Activated gamma-delta T cell treated with Interleukin-2 at 50 U/mL for 16 hours (primary cell): ENCODE measurements around the gene B4GALT1.
A peak's percentile ranks its signal among the peaks of the same experiment; 100 is the strongest.
"Not testable (repeated sequence)": the region's sequence is repeated elsewhere in the genome, so short reads cannot be mapped to it uniquely, and the experiment has no call there.

Experiments used
- DNase-seq: peaks from one replicate; pipeline ENCODE4 v3.0.0-alpha.2; 2020

B4GALT1 gene

DNA sequence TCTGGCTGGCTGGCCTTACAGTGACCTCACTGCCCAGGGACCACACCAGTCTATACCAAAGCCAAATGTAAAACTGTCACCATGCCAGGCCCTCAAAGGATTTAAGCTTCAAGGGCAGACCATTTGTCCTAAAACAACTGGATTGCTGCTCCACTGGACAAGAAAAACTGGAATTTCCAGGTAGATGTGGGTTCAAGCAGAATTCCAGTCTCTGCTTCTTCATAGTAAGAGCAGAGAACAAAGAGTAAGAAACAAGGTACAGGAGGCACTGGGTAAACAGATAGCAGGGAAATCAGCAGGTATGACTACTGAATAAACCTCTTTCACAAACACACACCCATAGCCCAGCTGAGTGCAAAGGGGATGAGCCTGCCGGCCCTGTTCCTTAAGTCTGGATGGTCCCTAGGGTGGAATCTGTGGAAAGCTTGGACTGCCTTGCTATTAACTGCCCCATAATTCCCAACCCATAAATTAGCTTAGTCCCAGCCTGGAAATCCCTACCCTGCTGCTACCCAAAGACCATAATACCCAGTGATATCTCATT lies 5.5 kb downstream of the B4GALT1 start:
- DNase-seq: no peak

DNA sequence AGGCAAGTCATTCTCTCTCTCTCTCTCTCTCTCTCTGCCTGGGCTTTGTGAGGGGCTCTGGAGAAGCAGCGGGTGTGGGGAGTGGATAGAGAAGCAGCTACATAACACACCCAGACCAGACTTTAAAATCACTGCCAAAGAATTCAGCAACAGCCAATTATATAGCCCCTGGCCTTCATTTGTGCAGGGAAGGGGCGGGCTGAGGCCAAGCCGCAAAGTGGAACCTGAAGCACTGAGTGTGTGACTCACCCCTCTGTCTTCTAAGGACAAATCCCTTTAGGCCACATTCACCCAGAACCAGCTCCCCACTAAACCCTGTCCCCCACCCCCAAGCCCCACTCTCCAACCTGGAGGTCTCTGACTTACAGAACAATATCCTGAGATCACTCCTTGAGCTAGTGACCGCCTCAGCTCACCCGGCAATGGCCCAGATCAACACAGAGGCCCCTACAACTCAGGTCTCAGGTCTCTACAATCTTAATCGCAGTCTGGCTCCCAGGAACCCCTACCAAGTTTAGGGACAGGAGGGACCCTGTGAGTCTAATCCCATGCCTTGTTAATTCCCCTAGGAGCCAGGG lies 6.0 kb downstream of the B4GALT1 start:
- peak; percentile 54 for DNase-seq

DNA sequence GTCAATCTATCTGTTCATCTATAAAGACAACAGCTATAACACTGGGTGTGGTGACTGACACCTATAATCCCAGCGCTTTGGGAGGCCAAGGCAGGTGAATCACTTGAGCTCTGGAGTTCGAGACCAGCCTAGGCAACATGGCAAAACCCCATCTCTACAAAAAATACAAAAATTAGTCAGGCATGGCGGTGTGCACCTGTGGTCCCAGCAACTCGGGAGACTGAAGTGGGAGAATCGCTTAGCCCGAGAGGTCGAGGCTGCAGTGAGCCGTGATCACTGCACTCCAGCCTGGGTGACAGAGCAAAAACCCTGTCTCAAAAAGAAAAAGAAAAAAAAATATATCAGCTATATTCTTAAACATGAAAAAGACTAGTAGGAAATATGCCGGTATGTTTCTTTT lies 6.7 kb downstream of the B4GALT1 start:
- not testable (repeated sequence) for DNase-seq

DNA sequence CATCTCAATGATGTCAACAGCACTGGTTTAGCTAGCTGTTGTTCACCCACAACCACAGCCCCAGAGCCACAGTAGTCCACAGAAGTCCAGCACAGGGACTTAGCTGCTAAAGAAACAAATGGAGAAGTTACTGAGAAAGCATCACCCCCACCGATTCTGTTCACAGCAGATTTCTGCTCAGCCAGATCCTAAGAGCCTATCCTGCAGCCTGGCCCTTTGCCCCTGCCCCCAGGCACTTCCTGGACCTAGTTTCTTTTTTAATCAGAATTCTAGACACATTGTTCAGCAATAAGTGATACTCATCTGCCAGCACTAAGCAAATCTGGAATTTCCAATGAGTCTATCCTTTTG lies 7.4 kb downstream of the B4GALT1 start:
- DNase-seq: peak; percentile 44

DNA sequence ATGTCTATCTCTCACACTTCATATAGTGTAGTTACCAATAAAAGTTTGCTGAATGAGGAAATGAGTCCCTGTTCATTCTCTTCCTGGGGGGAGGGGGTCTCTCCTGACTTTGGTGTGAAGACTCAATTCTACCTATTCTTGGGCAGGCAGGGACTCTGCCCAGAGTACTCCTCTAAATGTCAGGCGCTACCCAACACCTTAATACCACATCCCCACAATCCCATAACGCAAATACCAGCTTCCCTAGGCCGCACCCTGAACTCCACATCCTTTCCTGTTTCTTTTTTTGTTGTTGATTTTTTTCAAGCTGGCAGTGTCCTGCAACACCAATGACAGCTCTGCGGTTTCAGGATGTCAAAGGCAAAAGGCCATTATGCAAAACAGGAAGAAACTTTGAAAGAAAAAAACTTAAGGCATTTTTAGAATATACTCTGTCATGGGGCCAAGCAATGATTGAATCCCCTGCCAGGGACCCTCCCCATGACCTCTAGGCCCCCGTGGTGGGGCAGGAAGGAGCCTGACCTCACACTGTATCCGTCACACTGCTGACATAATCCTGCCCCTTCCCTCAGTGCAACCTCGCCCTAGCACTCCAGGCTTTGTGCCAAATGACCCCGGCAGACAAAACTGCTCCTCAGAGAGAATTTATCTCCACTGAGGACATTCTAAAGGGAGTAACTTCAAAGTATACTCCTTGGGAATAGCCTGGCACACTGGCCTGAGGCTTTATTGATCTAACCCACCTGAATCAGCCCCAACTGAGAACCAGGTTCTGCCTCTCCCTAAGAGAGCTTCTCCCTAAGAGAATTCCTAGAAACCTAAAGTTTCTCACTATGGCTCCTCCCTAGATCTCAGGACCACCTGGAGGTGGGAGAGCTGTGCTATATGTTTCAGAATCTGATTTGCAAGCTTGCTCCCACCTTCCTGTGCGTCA lies 8.0 kb downstream of the B4GALT1 start:
- DNase-seq: no peak

DNA sequence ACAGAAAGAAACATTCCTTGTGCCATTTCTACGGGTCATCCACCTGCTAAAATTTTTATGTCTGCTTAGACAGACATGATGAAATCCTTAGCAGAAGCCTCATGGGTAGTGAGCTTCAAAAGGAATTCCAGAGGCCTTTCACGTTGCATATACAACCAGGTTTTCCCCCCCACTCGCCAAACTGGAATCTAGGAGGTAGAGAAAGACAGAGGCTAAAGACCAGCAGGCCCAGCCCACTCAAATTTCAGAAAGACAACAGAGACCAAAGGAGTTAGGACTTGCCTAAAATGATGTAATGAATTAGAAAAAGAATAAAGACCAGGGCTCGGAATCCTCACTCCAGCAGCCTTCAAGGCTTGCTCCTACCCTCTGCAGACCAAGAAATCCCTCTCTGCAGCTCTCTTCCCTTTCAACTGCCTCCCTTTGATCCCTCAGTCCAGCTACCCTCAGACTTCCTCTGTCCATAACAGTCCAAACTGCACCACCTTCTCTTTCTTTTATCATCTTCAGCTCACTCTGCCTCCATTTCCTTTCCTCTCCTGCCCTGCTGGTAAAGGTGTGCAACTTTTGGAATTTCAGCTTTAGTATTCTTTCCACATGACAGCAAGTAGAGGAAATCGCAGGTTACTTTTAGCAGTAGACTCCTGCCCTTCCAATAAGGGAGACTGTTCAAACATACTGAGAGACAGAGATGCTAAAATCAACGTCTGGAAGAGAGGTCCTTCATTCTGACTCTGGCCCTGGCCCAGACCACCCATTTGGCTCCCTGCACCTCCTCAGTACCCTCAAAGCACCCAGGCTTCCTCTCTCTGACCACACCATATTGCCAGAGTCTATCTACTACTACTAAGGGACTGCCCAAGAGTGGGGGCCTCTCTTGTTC lies 8.9 kb downstream of the B4GALT1 start:
- no peak for DNase-seq

DNA sequence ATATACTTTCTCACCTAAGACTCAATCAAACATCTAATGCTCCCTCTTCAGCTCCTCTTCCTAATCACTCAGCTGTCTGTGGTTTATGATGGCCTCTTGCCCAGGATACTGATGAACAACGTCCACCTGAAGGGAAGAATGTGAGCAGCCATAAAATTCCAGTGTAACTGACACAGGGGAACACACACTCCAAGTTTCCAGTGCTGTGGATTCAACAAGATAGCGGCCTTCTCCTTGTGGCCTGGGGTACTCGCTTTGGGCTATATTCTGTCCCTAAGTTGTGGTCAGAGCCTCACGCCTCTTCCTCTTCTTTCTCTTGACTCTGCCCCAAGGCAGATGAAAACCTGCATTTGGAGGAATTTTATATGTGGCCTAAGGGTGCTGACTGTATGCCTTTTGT lies 11.7 kb downstream of the B4GALT1 start:
- DNase-seq: no peak

DNA sequence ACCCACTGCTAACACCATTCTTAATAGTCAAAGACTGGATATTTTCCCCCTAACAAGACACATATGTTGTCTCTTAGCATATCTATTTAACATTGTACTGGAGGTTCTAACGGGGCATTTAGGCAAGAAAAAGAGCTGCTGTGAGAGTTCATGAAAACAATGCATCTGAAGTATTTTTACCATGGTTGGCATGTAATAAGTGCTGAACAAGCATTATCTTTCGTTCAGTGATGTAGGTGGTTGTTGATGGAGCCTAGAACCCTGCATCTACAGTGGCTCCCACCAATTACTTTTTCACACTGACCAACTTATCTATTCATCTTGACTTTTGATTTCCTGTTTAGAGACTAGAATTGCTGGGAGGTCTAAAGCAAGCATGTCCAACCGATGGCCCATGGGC lies 12.8 kb downstream of the B4GALT1 start:
- no peak for DNase-seq

DNA sequence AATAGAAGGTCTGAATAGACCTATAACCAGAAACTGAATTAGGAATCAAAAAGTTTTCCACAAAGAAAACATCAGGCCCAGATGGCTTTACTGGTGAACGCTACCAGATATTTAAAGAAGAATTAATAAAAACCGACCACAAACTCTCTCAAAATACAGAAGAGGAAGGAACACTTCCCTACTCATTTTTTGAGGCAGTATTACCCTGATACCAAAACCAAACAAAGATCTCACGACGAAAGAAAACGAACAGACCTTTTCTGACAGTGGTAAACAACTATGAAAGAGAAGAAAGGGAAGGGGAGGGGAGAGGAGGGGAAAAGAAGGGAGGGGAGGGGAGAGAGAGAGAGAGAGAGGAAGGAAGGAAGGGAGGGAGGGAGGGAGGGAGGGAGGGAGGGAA lies 13.5 kb downstream of the B4GALT1 start:
- no peak for DNase-seq

DNA sequence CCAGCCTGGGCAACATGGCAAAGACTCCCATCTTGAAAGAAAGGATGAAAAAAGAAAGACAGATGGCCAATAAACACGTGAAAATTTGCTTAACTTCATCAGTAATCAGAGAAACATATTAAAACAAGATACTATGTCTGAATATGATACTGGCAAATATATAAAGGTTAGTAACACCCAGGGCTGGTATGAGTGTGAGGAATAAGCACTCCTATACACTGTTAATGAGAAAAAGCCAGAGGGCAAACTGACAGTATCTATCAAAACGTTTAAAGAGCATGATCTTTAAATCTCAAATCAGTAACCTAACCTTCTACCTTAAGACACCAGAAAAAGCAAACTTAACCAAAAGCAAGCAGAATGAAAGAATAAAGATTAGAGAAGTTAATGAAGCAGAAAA lies 14.1 kb downstream of the B4GALT1 start:
- DNase-seq: no peak

DNA sequence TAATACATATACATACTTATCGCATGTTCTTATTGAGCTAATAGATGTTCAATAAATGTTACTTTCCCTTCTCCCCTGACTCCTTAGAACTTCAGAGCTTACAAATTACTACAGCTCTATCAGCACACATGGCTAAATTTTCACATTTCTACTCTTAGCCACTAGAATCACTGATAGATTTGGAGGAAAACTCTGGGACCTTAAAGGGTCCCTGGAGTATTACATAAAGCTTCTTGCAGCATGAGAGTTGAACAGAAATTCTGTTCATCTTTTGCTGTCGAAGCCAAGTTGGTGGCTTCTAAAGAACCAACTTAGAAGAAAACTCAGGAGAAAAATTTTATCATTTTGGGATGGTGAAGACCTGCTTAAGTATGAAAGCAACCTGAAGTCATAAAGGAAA lies 15.5 kb downstream of the B4GALT1 start:
- DNase-seq: no peak

DNA sequence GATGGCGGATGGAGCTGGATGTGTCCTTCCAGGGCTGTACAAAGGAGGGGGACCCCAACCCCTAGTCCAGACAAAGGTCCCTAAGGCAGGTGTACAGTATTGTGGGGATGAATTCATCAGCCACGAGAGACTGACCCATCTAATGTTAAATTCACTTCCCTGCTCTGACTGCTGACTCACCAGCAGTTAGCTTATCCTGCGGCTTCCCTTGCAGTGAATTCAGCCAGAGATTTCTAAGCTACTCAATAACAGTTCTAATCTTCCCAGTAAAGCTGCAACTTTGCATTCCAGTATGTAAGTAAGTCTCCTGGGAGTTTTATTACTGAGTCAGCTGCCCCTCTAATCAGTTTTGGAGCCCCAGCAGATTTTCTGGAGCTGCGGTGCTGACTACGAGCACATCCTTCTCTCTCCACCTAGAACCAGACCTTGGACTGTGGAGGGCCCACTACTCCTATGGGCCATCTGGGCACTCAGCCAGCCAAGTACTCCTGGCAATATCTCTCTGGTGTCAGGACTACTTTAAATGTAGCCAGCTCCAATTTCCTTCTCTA lies 16.1 kb downstream of the B4GALT1 start:
- no peak for DNase-seq

DNA sequence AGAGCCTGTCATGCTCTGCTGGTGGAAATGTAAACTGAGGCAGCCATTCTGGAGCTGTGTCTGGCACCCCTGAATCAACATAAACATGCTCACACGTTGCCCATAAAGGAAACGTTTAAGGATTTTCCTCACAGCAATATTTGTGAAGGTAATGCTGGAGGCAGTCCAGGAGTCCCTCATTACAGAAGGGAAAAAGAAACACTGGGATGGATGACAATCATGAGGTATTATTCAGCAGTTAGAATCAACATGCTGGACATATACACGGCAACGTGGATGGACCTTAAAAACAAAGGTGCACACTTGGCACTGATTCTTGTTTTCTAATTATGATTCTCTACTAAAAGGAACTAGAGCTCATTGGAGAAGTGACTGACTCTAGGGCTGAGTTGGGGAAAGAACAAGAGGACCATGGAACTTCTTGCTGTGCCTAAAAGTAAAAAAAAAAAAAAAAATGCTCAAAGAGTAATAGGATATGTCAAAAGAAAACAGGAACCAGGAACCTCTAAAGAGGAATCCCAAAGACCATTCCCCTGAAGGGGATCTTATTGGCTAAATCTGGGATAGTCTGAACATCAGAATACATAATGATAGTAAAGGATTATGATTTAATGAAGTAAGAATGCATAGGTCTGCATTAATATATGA lies 18.6 kb downstream of the B4GALT1 start:
- DNase-seq: no peak

DNA sequence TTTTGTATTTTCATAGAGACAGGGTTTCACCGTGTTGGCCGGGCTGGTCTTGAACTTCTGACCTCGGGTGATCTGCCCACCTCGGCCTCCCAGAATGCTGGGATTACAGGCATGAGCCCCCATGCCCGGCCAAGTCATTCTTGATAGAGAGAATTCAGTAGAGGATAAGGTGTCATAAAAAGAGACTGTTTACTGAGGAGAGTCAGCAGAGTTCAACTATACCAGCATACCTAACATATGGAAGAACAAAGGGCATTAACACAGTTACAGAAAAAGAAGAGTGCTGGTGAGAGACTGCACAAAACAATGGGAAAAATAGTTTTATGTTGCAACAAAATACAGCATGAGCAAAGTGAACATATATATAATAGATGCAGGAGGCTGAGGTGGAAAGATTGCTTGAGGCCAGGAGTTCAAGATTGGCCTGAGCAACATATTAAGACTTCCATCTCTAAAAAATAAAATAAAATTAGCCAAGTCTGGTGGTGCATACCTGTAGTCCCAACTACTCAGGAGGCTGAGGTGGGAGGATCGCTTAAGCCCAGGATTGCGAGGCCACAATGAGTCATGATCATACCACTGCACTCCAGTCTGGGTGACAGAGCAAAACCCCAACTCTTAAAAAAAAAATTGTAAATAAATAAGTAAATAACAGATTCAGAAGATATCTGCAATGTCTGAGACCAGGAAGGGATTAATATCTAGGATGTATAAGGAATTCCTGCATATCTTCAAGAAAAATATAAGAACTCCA lies 19.5 kb downstream of the B4GALT1 start:
- DNase-seq: no peak

DNA sequence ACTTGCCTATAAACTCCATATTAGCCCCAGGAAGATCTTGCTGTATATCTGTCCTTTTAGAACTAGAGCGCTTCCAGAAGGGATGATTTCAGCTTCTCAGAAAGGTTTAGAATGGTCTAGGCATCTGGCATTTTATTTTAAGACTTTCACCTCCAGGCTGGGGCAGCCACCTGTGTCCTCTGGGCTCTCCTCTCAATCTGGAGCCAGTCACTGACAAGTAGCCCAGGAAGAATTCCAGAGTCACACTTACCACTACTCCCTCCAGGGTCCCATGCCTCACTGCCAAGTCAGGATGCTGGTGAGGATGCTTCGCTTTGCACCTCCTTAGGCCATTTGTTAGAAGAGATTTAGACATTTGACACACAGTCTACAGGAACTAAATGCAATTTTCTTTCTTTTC lies 20.8 kb downstream of the B4GALT1 start:
- no peak for DNase-seq

DNA sequence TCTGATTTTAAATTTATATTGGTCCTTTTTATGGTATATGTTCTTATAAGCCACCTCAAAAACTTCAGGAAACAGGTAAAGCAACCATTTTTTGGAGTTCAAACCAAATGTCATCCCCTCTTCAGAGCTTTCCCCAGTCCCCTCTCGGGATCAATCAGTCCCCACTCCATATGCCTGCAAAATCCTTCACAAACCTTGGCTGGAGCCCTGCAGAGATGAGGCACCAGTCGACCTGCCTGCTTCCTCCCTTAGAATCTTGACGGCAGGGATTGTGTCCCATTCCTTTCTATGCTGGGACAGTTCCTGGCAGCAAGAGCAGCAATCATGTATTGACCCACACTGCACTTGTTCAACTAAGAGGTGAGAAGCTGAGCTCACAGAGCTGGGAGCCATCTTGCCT lies 22.6 kb downstream of the B4GALT1 start:
- DNase-seq: no peak

DNA sequence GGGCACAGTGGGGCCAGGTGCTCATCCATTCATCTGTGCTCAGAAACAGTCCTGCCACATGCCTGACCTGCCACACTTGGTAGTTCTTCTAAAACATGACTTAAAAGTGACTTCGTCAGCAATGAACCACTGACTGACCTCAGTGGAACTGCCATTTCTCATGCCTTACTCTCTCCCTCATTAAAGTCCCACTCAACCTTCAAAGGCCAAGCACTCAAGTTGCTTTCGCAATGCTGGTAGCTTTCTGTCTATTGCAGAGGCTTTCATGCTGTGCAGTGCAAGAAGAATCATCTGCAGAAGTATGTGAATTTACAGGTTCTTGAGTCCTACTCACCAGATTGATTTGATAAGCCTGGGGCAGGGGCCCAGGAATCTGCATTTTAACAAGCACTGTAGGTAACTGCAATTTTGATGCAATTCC lies 23.9 kb downstream of the B4GALT1 start:
- no peak for DNase-seq

DNA sequence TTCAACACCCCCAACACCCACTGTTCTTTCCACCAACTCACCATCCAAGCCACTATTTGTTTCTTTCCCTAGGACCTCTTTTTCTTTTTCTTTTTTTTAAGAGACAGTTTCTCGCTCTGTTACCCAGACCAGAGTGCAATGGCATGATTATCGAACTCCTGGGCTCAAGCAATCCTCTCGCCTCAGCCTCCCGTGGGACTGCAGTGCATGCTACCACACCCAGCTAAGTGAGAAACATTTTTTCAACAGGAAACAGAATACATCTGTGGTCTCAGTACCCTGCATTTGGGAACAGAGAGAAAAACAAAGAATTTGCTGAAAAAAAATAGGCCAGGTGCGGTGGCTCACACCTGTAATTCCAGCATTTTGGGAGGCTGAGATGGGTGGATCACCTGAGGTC lies 24.6 kb downstream of the B4GALT1 start:
- DNase-seq: no peak

DNA sequence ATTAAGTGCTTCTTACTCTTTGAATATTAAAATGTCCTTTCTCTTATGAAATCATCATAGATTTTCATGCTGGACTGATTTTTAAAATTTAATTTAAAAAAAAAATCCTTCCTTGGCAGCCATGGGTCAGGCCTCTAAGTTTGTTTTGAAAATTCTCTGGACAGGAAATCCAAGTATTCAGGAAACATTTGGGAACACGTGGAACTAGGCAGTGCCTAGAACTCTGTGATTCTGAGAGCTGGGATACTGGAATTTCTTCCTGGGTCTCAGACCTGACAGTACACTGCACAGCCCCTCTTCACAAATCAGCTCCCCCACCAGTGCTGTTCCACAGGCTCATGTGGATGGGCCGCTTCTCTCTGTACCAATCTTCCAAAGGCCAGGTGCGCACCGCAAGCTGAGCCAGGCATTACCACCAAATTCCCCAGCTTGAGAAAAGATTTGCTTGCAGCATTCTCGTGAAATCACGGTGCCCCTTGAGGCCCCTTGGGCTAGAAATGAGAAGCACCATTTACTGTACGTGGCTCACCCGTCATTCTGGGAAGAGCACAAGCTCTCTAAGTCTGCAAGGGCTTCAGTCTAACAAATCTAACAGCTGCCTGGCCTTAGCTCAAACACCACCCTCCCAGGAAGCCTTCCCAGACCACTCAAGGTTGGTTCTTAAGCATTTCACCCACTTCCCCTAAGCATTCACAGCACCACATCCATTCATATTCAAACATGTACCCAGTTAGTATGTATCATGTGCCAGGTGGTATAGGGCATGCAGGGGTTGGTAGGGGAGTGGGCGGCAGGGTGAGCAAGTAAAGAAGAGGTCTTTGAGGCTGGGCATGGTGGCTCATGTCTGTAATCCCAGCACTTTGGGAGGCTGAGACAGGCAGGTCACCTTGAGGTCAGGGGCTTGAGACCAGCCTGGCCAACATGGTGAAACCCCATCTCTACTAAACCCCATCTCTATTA lies 26.5 kb downstream of the B4GALT1 start:
- DNase-seq: no peak

DNA sequence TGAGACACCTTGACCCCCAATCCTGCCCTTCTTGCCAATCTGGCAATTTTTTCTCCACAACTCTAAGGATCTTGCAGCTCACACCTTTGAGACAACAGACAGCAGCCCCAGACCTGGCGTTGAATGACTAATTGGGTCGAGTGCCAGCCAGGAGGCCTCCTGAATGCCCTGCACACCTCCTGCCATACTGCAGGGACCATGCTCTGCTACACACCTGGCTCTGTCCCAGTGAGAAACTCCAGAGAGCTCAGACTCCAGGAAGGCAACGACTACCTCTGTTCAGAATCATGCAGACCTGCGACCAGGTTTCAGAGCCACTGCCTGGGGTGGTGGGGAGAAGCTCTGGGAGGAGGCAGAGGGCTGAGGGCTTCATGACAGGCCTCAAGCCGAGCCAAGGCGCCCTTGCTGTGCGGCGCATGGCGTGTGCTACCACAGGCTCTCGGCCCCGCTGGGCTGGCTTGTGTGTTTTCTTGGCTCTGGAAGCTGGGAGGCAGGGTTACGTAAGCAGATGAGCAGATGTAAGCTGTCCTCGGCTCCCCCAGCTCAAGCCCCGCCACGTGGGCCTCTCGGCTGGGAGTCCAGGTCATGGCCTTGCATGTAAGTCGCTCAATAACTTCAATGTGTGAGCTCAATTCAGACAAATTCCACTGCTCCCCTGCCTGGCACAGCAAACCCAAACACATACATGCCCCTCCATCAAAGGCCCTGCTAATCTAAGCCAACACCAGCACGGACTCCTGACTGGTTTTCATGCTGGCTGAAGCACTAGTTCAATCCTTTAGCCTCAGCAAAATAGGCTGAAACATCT lies 27.5 kb downstream of the B4GALT1 start:
- no peak for DNase-seq
